ENCODE data around the gene ZNF569. TPM values are rescaled to one million over a fixed set of nuclear protein-coding genes. Genes with fewer than 3 reads are reported as not detected.
A peak's percentile ranks its signal among the peaks of the same experiment; 100 is the strongest.

Gene ZNF569
- total RNA-seq, 1 experiment from 2014 or later: 9.5 TPM

DNA sequence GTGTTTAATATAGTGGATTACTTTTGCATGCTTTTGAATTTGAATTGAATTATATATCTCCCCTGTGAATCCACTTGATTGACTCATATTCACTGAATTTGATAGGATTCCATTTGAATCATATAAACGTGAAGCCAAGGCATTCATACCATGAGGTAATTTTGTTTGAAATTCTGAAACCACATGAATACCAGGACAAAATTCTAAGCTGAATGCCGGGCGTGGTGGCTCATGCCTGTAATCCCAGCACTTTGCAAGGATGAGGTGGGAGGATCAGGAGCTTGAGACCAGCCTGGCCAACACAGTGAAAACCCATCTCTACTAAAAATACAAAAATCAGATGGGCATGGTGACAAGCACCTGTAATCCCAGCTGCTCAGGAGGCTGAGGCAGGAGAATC is 43.9 kb upstream of the ZNF569 start:
- Histone ChIP-seq H3K4me1 (ENCODE audit: insufficient read depth, low read length, poor library complexity, severe bottlenecking) (no peaks in the 10 kb centered on the region), H3K4me3 (ENCODE audit: low read depth, low read length, poor library complexity, severe bottlenecking) (no peak overlapping the region), H3K9me3 (ENCODE audit: low read depth, low read length, poor library complexity, severe bottlenecking) (peaks cover 27% of the 10 kb centered on the region), H3K27me3 (replicated peaks; ENCODE audit: insufficient read depth, low read depth, low read length, poor library complexity) (no peaks in the 10 kb centered on the region), H3K36me3 (ENCODE audit: insufficient read depth, low read length, poor library complexity, severe bottlenecking) (no peaks in the 10 kb centered on the region), H3K27ac (ENCODE audit: low read depth, low read length, poor library complexity, severe bottlenecking) (no peak overlapping the region)
- CTCF ChIA-PET: no interaction called here
- no TSS peak for BruUV-seq (replicated peaks)
- DNase-seq (ENCODE audit: low spot score): no peak
- intact Hi-C loops (cut with micrococcal nuclease; ENCODE audit: unreplicated experiment): no loop called here
- POLR2A ChIA-PET (ENCODE audit: low non-redundant PET): no interaction called here
- TF ChIP-seq EZH2 (IDR thresholded peaks at IDR 0.05; ENCODE audit: borderline replicate concordance, low read depth, low read length, poor library complexity, severe bottlenecking): no peak
- TF ChIP-seq, protein P1, sequence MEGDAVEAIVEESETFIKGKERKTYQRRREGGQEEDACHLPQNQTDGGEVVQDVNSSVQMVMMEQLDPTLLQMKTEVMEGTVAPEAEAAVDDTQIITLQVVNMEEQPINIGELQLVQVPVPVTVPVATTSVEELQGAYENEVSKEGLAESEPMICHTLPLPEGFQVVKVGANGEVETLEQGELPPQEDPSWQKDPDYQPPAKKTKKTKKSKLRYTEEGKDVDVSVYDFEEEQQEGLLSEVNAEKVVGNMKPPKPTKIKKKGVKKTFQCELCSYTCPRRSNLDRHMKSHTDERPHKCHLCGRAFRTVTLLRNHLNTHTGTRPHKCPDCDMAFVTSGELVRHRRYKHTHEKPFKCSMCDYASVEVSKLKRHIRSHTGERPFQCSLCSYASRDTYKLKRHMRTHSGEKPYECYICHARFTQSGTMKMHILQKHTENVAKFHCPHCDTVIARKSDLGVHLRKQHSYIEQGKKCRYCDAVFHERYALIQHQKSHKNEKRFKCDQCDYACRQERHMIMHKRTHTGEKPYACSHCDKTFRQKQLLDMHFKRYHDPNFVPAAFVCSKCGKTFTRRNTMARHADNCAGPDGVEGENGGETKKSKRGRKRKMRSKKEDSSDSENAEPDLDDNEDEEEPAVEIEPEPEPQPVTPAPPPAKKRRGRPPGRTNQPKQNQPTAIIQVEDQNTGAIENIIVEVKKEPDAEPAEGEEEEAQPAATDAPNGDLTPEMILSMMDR (conservative IDR thresholded peaks at IDR 0.05; ENCODE audit: low read depth, low read length): no peak

DNA sequence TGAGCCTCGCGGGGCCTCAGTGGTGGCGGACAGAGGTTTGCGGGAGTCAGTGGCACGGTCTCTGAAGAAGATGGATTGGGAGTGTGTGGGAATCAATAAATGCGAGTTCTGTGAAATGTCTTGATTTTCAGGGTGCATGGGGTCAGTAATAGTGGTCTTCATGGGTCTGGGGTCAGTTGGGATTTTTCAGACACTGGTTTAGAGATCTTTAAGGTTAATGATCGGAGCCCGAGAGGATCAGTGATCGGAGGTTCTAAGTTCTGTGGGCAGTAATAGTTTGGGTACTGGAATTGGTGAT is 39.9 kb upstream of the ZNF569 start:
- Histone ChIP-seq H3K36me3 (ENCODE audit: insufficient read depth, low read length, poor library complexity, severe bottlenecking) (no peaks in the 10 kb centered on the region), H3K27ac (ENCODE audit: low read depth, low read length, poor library complexity, severe bottlenecking) (no peak overlapping the region), H3K4me1 (ENCODE audit: insufficient read depth, low read length, poor library complexity, severe bottlenecking) (no peaks in the 10 kb centered on the region), H3K4me3 (ENCODE audit: low read depth, low read length, poor library complexity, severe bottlenecking) (peak overlapping the region; percentile 34), H3K9me3 (ENCODE audit: low read depth, low read length, poor library complexity, severe bottlenecking) (peaks cover 33% of the 10 kb centered on the region), H3K27me3 (replicated peaks; ENCODE audit: insufficient read depth, low read depth, low read length, poor library complexity) (no peaks in the 10 kb centered on the region)
- TF ChIP-seq, protein P1 (conservative IDR thresholded peaks at IDR 0.05; ENCODE audit: low read depth, low read length): no peak
- TF ChIP-seq EZH2 (IDR thresholded peaks at IDR 0.05; ENCODE audit: borderline replicate concordance, low read depth, low read length, poor library complexity, severe bottlenecking): no peak
- BruUV-seq (replicated peaks): no TSS peak
- DNase-seq (ENCODE audit: low spot score): no peak
- intact Hi-C loops (cut with micrococcal nuclease; ENCODE audit: unreplicated experiment): no loop called here
- ChIA-PET POLR2A (ENCODE audit: low non-redundant PET) (interaction anchor here (0.5 kb wide), 1 partner anchor 12 kb away, joined by 3 read pairs; no protein-coding TSS in a partner anchor), CTCF (no interaction called here)

DNA sequence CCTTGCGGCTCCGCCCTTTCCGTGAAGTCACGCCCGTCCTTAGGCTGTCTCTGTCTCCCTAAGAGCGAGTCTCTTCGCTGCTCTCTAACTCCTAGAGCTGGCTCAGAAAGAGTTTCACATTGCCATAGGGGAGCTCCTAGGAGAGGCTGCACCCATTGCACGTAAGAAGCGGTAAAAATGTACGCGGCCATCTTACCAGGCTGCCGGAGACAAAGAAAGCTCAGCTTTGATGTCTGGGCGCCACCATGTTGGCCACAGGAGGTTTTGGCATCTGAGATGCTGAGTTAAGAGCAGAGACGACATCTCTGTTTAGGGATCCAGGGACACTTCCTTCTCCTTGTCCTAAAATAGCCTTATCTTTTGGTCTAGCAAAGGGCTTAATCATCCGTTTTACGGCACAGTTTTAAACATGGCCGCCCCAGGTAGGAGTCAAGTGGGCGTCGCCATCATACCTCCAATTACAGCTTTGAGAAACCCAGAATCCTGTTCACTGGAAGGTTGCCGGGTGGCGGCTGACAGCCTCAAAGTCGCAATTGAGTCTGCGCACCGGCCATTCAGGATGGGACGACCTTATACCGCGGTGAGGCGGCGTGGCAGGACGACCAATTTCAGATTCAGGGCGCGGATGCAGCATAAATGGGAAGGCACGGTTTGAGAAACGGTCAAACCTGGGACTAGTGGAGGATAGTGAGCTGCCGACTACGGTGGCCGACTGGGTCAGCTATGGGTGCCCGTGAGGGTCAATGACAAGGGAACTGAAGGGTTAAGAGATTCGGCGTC is 39.3 kb upstream of the ZNF569 start, which contains the start of gene ZNF793:
TSS of gene ZNF793 (plus strand) at position 553 of the 780 bp plus-strand sequence. CDS start 16,501 bp downstream, outside the sequence.
- intact Hi-C loops (cut with micrococcal nuclease; ENCODE audit: unreplicated experiment): no loop called here
- no peaks in the 10 kb centered on the region for H3K4me1 ChIP-seq (ENCODE audit: insufficient read depth, low read length, poor library complexity, severe bottlenecking)
- CTCF ChIA-PET: interaction anchor here (0.6 kb wide), 1 partner anchor 16 kb away, joined by 5 read pairs; no protein-coding TSS in a partner anchor
- no TSS peak for BruUV-seq (replicated peaks)
- H3K27me3 ChIP-seq (replicated peaks; ENCODE audit: insufficient read depth, low read depth, low read length, poor library complexity): no peaks in the 10 kb centered on the region
- POLR2A ChIA-PET (ENCODE audit: low non-redundant PET): interaction anchor here (0.5 to 0.6 kb wide), 2 partner anchors 12 to 85 kb away, joined by 3 to 4 read pairs; no protein-coding TSS in a partner anchor
- no peak for TF ChIP-seq EZH2 (IDR thresholded peaks at IDR 0.05; ENCODE audit: borderline replicate concordance, low read depth, low read length, poor library complexity, severe bottlenecking)
- TF ChIP-seq, protein P1 (conservative IDR thresholded peaks at IDR 0.05; ENCODE audit: low read depth, low read length): no peak
- peak within 1 kb of the TSS; percentile 34 for H3K4me3 ChIP-seq (ENCODE audit: low read depth, low read length, poor library complexity, severe bottlenecking)
- DNase-seq (ENCODE audit: low spot score): peak; percentile 15
- peaks cover 33% of the 10 kb centered on the region for H3K9me3 ChIP-seq (ENCODE audit: low read depth, low read length, poor library complexity, severe bottlenecking)
- H3K27ac ChIP-seq (ENCODE audit: low read depth, low read length, poor library complexity, severe bottlenecking): no peak within 1 kb of the TSS
- H3K36me3 ChIP-seq (ENCODE audit: insufficient read depth, low read length, poor library complexity, severe bottlenecking): no peaks in the 10 kb centered on the region
